GM12874 (cell line): ENCODE data around the gene SAPCD1.

ENCODE experiments used
- CTCF ChIP-seq: IDR thresholded peaks from 2 replicates; pipeline ENCODE4 v1.5.1; 2011; ENCODE audit warnings: low read depth, mild to moderate bottlenecking, control low read depth, low read length, moderate library complexity; ENCODE audit not compliant: insufficient read depth

Gene SAPCD1

GRCh38 chr6:31763619-31763940, 1.1 kb downstream of the SAPCD1 start:
- no peak for TF ChIP-seq CTCF

GRCh38 chr6:31764198-31764597, 1.7 kb downstream of the SAPCD1 start:
- no peak for TF ChIP-seq CTCF

- no peak for TF ChIP-seq CTCF
Measured at GRCh38 chr6:31765559-31765909, 3.1 kb downstream of the SAPCD1 start.

GRCh38 chr6:31765910-31766794, 3.7 kb downstream of the SAPCD1 start:
- TF ChIP-seq CTCF, result no peak

- TF ChIP-seq CTCF, result no peak
Measured at GRCh38 chr6:31767096-31767645, 4.7 kb downstream of the SAPCD1 start.

GRCh38 chr6:31768363-31769257, 6.2 kb downstream of the SAPCD1 start:
- TF ChIP-seq CTCF, result no peak

GRCh38 chr6:31769684-31770371, 7.4 kb downstream of the SAPCD1 start:
- peak; percentile 90 for TF ChIP-seq CTCF
